Gastroesophageal sphincter (tissue), 3 donors: Measurements from ENCODE around the gene CD1C.

Experiments
- CTCF ChIP-seq, 4 experiments: fragments of 200-600 bp in 2 of 4; fragments of 450-650 bp in 2 of 4; sonication (generic) in 1 of 4; IDR thresholded peaks; one replicate each; pipeline ENCODE4 v1.5.1; 2017 to 2019; ENCODE audit warnings: antibody characterized with exemption in 4 of 4, mild to moderate bottlenecking in 2 of 4, moderate library complexity in 2 of 4
- EP300 ChIP-seq: sonication (generic); formaldehyde crosslinking; IDR thresholded peaks from one replicate; pipeline ENCODE4 v1.6.1; 2017; ENCODE audit warnings: antibody characterized with exemption, mild to moderate bottlenecking
- POLR2A ChIP-seq, 2 donors: fragments of 450-650 bp; IDR thresholded peaks; one replicate each; pipeline ENCODE4 v1.6.1; 2017; ENCODE audit warnings: antibody characterized with exemption in 2 of 2, mild to moderate bottlenecking in 2 of 2, moderate library complexity in 1 of 2
- POLR2AphosphoS5 ChIP-seq: sonication (generic); formaldehyde crosslinking; IDR thresholded peaks from one replicate; pipeline ENCODE4 v1.6.1; 2017; ENCODE audit warnings: antibody characterized with exemption

- no peak for TF ChIP-seq CTCF (IDR thresholded peaks at IDR 0.05)
- TF ChIP-seq POLR2A (IDR thresholded peaks at IDR 0.05) = no peak
- no peak for TF ChIP-seq EP300
- no peak for TF ChIP-seq POLR2AphosphoS5
Observed at GRCh38 chr1:158274797-158275196, 14.9 kb upstream of the CD1C start.
